Pancreas (tissue), 10 donors: Measurements from ENCODE around the gene VRTN. TPM values are rescaled to one million over a fixed set of nuclear protein-coding genes. Genes with fewer than 3 reads are reported as not detected.

Experiments used
- ATAC-seq, 4 donors: fragments of 200-7000 bp; cut with Tn5 transposase; one replicate each; pipeline versions ENCODE4 v1.8.0 to v1.9.1; 2020; ENCODE audit warnings: mild to moderate bottlenecking in 4 of 4, moderate library complexity in 4 of 4
- DNase-seq, 6 donors: peaks; one replicate each; pipeline ENCODE4 v3.0.0-alpha.2; 2020
- FAIRE-seq: peaks from 2 replicates; lab custom pipeline; 2012; peaks lifted over from hg19 to GRCh38; lab: Jason Lieb, UNC
- H3K27ac ChIP-seq, 4 donors: fragments of 200-600 bp; sonication (generic); 1 replicate in 3 of 4; 2 replicates in 1 of 4; pipeline versions ENCODE4 v1.5.0 to v1.8.0; 2020
- H3K27me3 ChIP-seq, 4 donors: fragments of 200-600 bp; one replicate each; pipeline ENCODE4 v1.8.0; 2021
- H3K36me3 ChIP-seq, 3 donors: fragments of 200-600 bp; sonication (generic) in 1 of 3; one replicate each; pipeline versions ENCODE4 v1.5.0 to v1.8.0; 2020 to 2021
- H3K4me1 ChIP-seq, 3 donors: fragments of 200-600 bp; one replicate each; pipeline ENCODE4 v1.8.0; 2021
- H3K4me3 ChIP-seq, 4 donors: fragments of 200-600 bp; sonication (generic) in 2 of 4; one replicate each; pipeline versions ENCODE4 v1.5.0 to v1.8.0; 2020 to 2021
- H3K9me3 ChIP-seq, 4 donors: fragments of 200-600 bp; one replicate each; pipeline ENCODE4 v1.8.0; 2021
- WGBS, 2 donors: extraction: QIAGEN DNeasy Blood & Tissue Kit; methylation state at CpG; one replicate each; pipeline ENCODE4 v1.1.7; 2013; 5-methylcytosine and 5-hydroxymethylcytosine counted together
- intact Hi-C, 3 donors: fragments of 100-400 bp; cut with DNase I; formaldehyde crosslinking; loops; one replicate each; pipeline versions ENCODE4 v1.11.1 to v1.14.2; 2022
- polyA plus RNA-seq, 2 donors: library from polyadenylated mRNA; stranded (reverse); fragments of 200-250 nt; gene quantifications; one replicate each; pipeline ENCODE4 v1.2.3, GENCODE V29; 2013
- total RNA-seq, 6 donors: library from RNA; stranded (reverse); fragmentation: NEBNext Ultra II Directional in 4 of 6; extraction: Animal tissue kit (Norgen Biotek cat#: 25700) in 4 of 6; gene quantifications; one replicate each; pipeline versions ENCODE4 v1.2.1 to v1.2.4, GENCODE V29; 2021 to 2023
- TF ChIP-seq, protein P1 (sequence below), 4 donors: fragments of 200-600 bp; sonication (generic) in 3 of 4; IDR thresholded peaks; one replicate each; pipeline versions ENCODE4 v1.5.0 to v1.8.0; 2021; ENCODE audit warnings: antibody characterized with exemption in 4 of 4
- donor health status: healthy with polysubstance abuse.
- donor health status: DM: no; HTN: no; CAD: no; lungs with moderate emphysema.
- donor health status: DM: no; HTN: no; CAD: no.
- donor health status: control.
- donor health status: control.
- donor health status: Bipolar disorder and iron deficiency.
- donor health status: DM: yes; HTN: yes; CAD: no.
- donor health status: DM: no; HTN: no; CAD: no.
- donor health status: DM: no; HTN: no; CAD: no.
- donor health status: DM: yes; HTN: yes; CAD: no.

Gene VRTN
- total and polyA plus RNA-seq, 8 donors, result 0.05 to 0.16 (median 0.12) TPM; not detected in 5

GRCh38 chr14:74357585-74357984, 9.3 kb downstream of the VRTN start:
- TF ChIP-seq, protein P1, sequence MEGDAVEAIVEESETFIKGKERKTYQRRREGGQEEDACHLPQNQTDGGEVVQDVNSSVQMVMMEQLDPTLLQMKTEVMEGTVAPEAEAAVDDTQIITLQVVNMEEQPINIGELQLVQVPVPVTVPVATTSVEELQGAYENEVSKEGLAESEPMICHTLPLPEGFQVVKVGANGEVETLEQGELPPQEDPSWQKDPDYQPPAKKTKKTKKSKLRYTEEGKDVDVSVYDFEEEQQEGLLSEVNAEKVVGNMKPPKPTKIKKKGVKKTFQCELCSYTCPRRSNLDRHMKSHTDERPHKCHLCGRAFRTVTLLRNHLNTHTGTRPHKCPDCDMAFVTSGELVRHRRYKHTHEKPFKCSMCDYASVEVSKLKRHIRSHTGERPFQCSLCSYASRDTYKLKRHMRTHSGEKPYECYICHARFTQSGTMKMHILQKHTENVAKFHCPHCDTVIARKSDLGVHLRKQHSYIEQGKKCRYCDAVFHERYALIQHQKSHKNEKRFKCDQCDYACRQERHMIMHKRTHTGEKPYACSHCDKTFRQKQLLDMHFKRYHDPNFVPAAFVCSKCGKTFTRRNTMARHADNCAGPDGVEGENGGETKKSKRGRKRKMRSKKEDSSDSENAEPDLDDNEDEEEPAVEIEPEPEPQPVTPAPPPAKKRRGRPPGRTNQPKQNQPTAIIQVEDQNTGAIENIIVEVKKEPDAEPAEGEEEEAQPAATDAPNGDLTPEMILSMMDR (IDR thresholded peaks at IDR 0.05), result no peak
- intact Hi-C loops, result no loop called here

GRCh38 chr14:74358176-74358829, 10.0 kb downstream of the VRTN start:
- Histone ChIP-seq H3K36me3 (no peaks in the 10 kb centered on the region), H3K4me1 (peaks cover 8 to 12% (median 10%) of the 10 kb centered on the region in 3 donors), H3K27me3 (no peaks in the 10 kb centered on the region), H3K27ac (no peak overlapping the region), H3K9me3 (no peaks in the 10 kb centered on the region), H3K4me3 (no peak overlapping the region)
- DNase-seq, result no peak
- intact Hi-C loops, result no loop called here
- 90 to 95% methylated on average over 17 of the region's 17 CpGs for WGBS, 2 donors
- TF ChIP-seq, protein P1 (IDR thresholded peaks at IDR 0.05), result no peak
- no peak for ATAC-seq
- no peak for FAIRE-seq

More at GRCh38 chr14:74357585-74357984, 9.3 kb downstream of the VRTN start:
- no peak for DNase-seq
- no peak for ATAC-seq
- Histone ChIP-seq H3K27ac (no peak overlapping the region), H3K4me1 (peaks cover 8 to 10% (median 9%) of the 10 kb centered on the region in 3 donors), H3K36me3 (no peaks in the 10 kb centered on the region), H3K4me3 (no peak overlapping the region), H3K27me3 (no peaks in the 10 kb centered on the region), H3K9me3 (no peaks in the 10 kb centered on the region)
- FAIRE-seq, result no peak
- 94 to 96% methylated on average over 17 to 19 of the region's 19 CpGs for WGBS, 2 donors

DNA sequence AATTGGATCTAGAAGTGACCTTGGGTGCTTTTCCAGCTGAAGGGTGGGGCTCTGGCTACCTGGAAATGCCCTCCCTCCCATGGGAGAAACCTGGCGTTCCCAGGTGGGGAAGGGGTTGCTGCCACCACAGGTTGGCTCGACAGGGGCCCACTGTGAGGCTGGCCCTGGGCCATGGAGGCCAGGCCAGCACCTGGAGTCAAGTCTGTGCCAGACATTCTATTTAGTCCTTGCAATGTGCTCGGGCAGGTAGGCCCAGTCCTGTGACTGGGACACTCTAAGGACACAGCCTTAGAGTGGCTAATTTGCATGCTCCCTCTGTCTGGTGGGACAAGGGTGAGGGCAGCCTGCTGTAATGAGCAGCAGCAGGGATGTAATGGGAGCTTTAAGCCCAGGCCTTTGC, 11.9 kb downstream of the VRTN start:
- no peaks in the 10 kb centered on the region for H3K36me3 ChIP-seq
- peaks cover 8 to 12% (median 10%) of the 10 kb centered on the region in 3 donors for H3K4me1 ChIP-seq
- H3K9me3 ChIP-seq, result no peaks in the 10 kb centered on the region
- ATAC-seq (peak; percentile 60 to 87 (median 74)), DNase-seq (peak; percentile 57 to 78 (median 64)), FAIRE-seq (no peak)
- H3K27ac ChIP-seq, result peak overlapping the region in 1 of 4 donors; percentile 23
- H3K27me3 ChIP-seq, result no peaks in the 10 kb centered on the region
- 19 to 21% methylated on average over 3 of the region's 3 CpGs for WGBS, 2 donors
- H3K4me3 ChIP-seq, result no peak overlapping the region
- intact Hi-C loops, result loop anchor here in 2 of 3 donors (10.0 kb wide), 2 partner anchors 115 to 125 kb away; no protein-coding TSS in a partner anchor
- TF ChIP-seq, protein P1 (IDR thresholded peaks at IDR 0.05), result no peak

- Histone ChIP-seq H3K9me3 (no peaks in the 10 kb centered on the region), H3K27ac (no peak overlapping the region), H3K4me3 (no peak overlapping the region), H3K27me3 (no peaks in the 10 kb centered on the region), H3K4me1 (peaks cover 8 to 12% (median 10%) of the 10 kb centered on the region in 3 donors), H3K36me3 (no peaks in the 10 kb centered on the region)
- WGBS, 2 donors, result 17% methylated on average over 12 of the region's 12 CpGs
- peak; percentile 80 to 94 (median 88) for ATAC-seq
- no peak for FAIRE-seq
- TF ChIP-seq, protein P1 (IDR thresholded peaks at IDR 0.05), result peak; percentile 79 to 90 (median 84)
- peak; percentile 71 to 89 (median 82) for DNase-seq
- intact Hi-C loops, result loop anchor here in 2 of 3 donors (10.0 kb wide), 2 partner anchors 112 to 122 kb away; no protein-coding TSS in a partner anchor
Observed at GRCh38 chr14:74362361-74362915, 14.2 kb downstream of the VRTN start.
